ENCODE data around the gene SPATA12. TPM values are rescaled to one million over a fixed set of nuclear protein-coding genes. Genes with fewer than 3 reads are reported as not detected.

The SPATA12 gene
- total and polyA plus RNA-seq, 2 of the 8 experiments (the other 6 are each of a cell fraction or from before 2014, with no cell fraction given): 0.19 to 0.97 TPM

DNA sequence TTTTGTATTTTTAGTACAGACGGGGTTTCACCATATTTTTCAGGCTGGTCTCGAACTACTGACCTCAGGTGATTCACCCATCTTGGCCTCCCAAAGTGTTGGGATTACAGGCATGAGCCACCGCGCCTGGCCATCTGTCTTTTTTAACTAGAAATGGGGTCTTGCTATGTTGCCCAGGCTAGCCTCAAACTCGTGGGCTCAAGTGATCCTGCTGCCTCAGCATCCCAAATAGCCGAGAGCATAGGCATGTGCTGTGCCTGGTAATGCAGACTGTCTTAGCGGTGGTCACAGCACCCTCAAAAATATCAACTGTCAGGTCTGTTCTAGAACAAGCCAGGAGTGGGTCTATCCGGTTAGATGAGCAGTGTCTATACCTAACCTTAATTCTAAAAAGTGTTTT lies 48.2 kb downstream of the SPATA12 start:
- H3K79me2 ChIP-seq (ENCODE audit: control insufficient read depth in 1 of 2, insufficient read depth in 2 of 2, low read length in 2 of 2): no peaks in the 10 kb centered on the region
- H2BK15ac ChIP-seq (ENCODE audit: low read length): no peak overlapping the region
- no peak overlapping the region for H2AK5ac ChIP-seq (ENCODE audit: low read depth, low read length)
- no peak overlapping the region for H3K56ac ChIP-seq (replicated peaks; ENCODE audit: insufficient read length, low read depth, low read length)
- H3K79me1 ChIP-seq (ENCODE audit: low read depth, low read length): no peaks in the 10 kb centered on the region
- H4K91ac ChIP-seq (replicated peaks; ENCODE audit: insufficient read length, low read length): no peak overlapping the region
- no peaks in the 10 kb centered on the region for H3K27me3 ChIP-seq (replicated peaks in 1 of 4; ENCODE audit: control insufficient read depth in 3 of 4, extremely low read depth in 1 of 4, insufficient read depth in 3 of 4, low read length in 3 of 4)
- H3K23ac ChIP-seq (ENCODE audit: insufficient read length): no peak overlapping the region
- no peak for DNase-seq (ENCODE audit: low read depth in 1 of 2, low spot score in 2 of 2)
- no peak overlapping the region for H2BK12ac ChIP-seq (ENCODE audit: low read depth, low read length)
- peaks cover 2 to 8% (median 3%) of the 10 kb centered on the region in 4 experiments; a peak in 5 of 8 replicates for H3K36me3 ChIP-seq (ENCODE audit: control insufficient read depth in 2 of 4, insufficient read depth in 4 of 4, low read length in 3 of 4)
- TF ChIP-seq CHD1 (IDR thresholded peaks at IDR 0.05; ENCODE audit: low read depth, low read length) (no peak), GTF2F1 (IDR thresholded peaks at IDR 0.05; ENCODE audit: borderline replicate concordance, low read depth, low read length) (no peak), TBP (IDR thresholded peaks at IDR 0.05; ENCODE audit: low read depth, low read length) (no peak), JUND (IDR thresholded peaks at IDR 0.05; ENCODE audit: low read length) (no peak), POLR2A (IDR thresholded peaks at IDR 0.05; ENCODE audit: control extremely low read depth in 1 of 2, low read depth in 2 of 2, low read length in 2 of 2) (no peak), KDM1A (IDR thresholded peaks at IDR 0.05; ENCODE audit: borderline replicate concordance, low read length) (no peak), SUZ12 (IDR thresholded peaks at IDR 0.05; ENCODE audit: low read length) (no peak)
- TF ChIP-seq, protein P1, sequence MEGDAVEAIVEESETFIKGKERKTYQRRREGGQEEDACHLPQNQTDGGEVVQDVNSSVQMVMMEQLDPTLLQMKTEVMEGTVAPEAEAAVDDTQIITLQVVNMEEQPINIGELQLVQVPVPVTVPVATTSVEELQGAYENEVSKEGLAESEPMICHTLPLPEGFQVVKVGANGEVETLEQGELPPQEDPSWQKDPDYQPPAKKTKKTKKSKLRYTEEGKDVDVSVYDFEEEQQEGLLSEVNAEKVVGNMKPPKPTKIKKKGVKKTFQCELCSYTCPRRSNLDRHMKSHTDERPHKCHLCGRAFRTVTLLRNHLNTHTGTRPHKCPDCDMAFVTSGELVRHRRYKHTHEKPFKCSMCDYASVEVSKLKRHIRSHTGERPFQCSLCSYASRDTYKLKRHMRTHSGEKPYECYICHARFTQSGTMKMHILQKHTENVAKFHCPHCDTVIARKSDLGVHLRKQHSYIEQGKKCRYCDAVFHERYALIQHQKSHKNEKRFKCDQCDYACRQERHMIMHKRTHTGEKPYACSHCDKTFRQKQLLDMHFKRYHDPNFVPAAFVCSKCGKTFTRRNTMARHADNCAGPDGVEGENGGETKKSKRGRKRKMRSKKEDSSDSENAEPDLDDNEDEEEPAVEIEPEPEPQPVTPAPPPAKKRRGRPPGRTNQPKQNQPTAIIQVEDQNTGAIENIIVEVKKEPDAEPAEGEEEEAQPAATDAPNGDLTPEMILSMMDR (IDR thresholded peaks at IDR 0.05; ENCODE audit: control extremely low read depth in 1 of 3, insufficient read depth in 1 of 3, low read depth in 1 of 3, low read length in 3 of 3): no peak
- TF ChIP-seq, protein P2, sequence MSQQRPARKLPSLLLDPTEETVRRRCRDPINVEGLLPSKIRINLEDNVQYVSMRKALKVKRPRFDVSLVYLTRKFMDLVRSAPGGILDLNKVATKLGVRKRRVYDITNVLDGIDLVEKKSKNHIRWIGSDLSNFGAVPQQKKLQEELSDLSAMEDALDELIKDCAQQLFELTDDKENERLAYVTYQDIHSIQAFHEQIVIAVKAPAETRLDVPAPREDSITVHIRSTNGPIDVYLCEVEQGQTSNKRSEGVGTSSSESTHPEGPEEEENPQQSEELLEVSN (IDR thresholded peaks at IDR 0.05): no peak
- 93% methylated on average over 8 of the region's 8 CpGs; no CpG with 5 or more reads in 1 of the 2 experiments for WGBS, 2 experiments (ENCODE audit: extremely low coverage in 1 of 2, insufficient coverage in 1 of 2, insufficient read length in 1 of 2, insufficient replicate concordance in 2 of 2, low coverage in 1 of 2, low lambda C conversion rate in 2 of 2, missing lambda C conversion rate in 1 of 2)
- no peak for FAIRE-seq
- H2BK5ac ChIP-seq (ENCODE audit: low read depth, low read length): no peak overlapping the region
- H4K20me1 ChIP-seq (replicated peaks in 1 of 2; ENCODE audit: control insufficient read depth in 1 of 2, insufficient read depth in 2 of 2, low read length in 2 of 2): no peaks in the 10 kb centered on the region
- H3K23me2 ChIP-seq (ENCODE audit: low read depth, low read length): no peaks in the 10 kb centered on the region
- H2BK20ac ChIP-seq (ENCODE audit: low read length): no peak overlapping the region
- no peak overlapping the region for H4K8ac ChIP-seq (ENCODE audit: extremely low read depth, insufficient read depth, low read length)
- H2BK120ac ChIP-seq (replicated peaks; ENCODE audit: low read depth, low read length): no peak overlapping the region
- ChIA-PET CTCF (ENCODE audit: partially characterized antibody) (interaction anchor here (0.6 to 1.7 kb wide), 2 partner anchors 18 to 760 kb away, joined by 3 read pairs; no protein-coding TSS in a partner anchor), POLR2A (ENCODE audit: partially characterized antibody) (no interaction called here)
- H2AFZ ChIP-seq (ENCODE audit: low read length): no peak overlapping the region
- H3K9me3 ChIP-seq (ENCODE audit: insufficient read depth in 2 of 2, low read depth in 1 of 2, low read length in 1 of 2): no peaks in the 10 kb centered on the region
- H3K14ac ChIP-seq (ENCODE audit: insufficient read length): no peak overlapping the region
- no peak overlapping the region for H3K4ac ChIP-seq (replicated peaks; ENCODE audit: insufficient read length, low read depth, low read length)
- H4K5ac ChIP-seq (ENCODE audit: insufficient read length, low read depth, low read length): no peak overlapping the region
- H3K4me3 ChIP-seq (ENCODE audit: extremely low read depth in 1 of 4, insufficient read depth in 2 of 4, low read depth in 3 of 4, low read length in 4 of 4): no peak overlapping the region
- H3K4me2 ChIP-seq (ENCODE audit: insufficient read depth in 1 of 2, low read depth in 2 of 2, low read length in 2 of 2): no peak overlapping the region
- H3K18ac ChIP-seq (ENCODE audit: extremely low read depth, low read length): no peak overlapping the region
- peaks cover 0 to 12% (median 5%) of the 10 kb centered on the region in 4 experiments; a peak in 4 of 7 replicates for H3K4me1 ChIP-seq (replicated peaks in 1 of 4; ENCODE audit: control insufficient read depth in 3 of 4, insufficient read depth in 4 of 4, low read length in 3 of 4)
- no peak overlapping the region for H3K27ac ChIP-seq (ENCODE audit: low read depth, low read length)
- no peak overlapping the region for H3K9ac ChIP-seq (replicated peaks in 1 of 4; ENCODE audit: extremely low read depth in 1 of 4, low read depth in 3 of 4, low read length in 3 of 4)
